Activated T-cell treated with anti-CD3 and anti-CD28 coated beads for 4 hours (primary cell): ENCODE results near the gene MRPL18.
"Not testable (repeated sequence)": the region's sequence is repeated elsewhere in the genome, so short reads cannot be mapped to it uniquely, and the experiment has no call there.

ENCODE experiments used
- DNase-seq: peaks from one replicate; pipeline ENCODE4 v3.0.0-alpha.2; 2020

The MRPL18 gene

GRCh38 chr6:159790149-159790955 is at the start of gene MRPL18:
MRPL18 (plus strand) TSS chr6:159790467; CDS start chr6:159790588, 121 bp downstream.
- DNase-seq: peak; percentile 76

- no peak for DNase-seq
These were observed 48.1 kb upstream of the MRPL18 start for GRCh38 chr6:159742165-159742564.

- no peak for DNase-seq
These were observed 45.2 kb upstream of the MRPL18 start for GRCh38 chr6:159745081-159745480.

- no peak for DNase-seq
These were observed 43.5 kb upstream of the MRPL18 start for GRCh38 chr6:159746759-159747158.

GRCh38 chr6:159748127-159748526 is 42.1 kb upstream of the MRPL18 start:
- not testable (repeated sequence) for DNase-seq

DNA sequence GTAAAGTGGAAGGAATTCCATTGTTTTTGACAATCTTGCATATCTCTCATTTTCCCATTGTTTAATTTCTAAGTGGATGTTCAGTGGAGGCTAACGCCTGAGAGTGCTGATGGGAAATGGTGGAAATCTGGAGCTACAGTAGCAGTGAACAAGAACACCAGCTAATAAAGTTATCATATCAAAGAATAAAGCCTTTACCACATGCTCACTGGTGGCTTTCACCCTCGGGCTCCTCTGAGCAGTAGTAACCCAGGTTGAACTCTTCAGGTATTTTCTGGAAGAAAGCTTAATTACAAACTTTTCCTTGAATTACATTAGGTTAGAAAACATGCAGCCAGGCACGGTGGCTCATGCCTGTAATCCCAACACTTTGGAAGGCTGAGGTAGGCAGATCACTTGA is 38.8 kb upstream of the MRPL18 start:
- DNase-seq: no peak

DNA sequence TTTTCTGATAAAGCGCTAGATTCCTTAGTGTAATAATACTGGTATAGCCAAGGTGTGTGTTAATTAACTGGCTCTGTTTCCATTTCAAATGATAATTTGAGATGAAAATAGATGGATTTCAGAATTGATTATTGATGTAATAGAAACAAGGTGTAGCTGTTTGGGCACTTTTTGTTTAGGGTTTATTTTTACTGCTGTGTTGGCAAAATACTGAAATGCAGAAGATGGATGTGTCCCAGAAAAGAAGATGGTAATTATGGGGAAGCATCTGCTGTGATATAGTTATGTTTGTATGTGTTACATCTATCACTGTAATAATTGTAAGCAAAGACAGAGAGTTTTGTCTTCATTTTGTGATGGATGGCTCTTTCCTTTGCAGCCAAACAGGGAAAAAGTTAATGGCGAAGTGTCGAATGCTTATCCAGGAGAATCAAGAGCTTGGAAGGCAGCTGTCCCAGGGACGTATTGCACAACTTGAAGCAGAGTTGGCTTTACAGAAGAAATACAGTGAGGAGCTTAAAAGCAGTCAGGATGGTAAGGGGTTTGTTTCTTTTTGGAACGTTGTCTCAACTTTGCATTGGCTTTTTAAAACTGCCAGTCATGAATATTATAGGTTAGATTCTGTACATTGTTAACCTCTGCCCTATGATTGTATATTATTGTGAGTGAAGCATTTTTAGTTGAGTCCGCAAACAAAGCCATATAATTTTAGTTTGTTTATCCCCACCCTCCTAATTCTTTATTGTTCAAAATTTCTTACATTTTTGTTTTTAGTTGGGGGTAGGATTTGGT is 37.0 kb upstream of the MRPL18 start:
- DNase-seq: no peak

GRCh38 chr6:159754401-159754800 is 35.9 kb upstream of the MRPL18 start:
- no peak for DNase-seq

DNA sequence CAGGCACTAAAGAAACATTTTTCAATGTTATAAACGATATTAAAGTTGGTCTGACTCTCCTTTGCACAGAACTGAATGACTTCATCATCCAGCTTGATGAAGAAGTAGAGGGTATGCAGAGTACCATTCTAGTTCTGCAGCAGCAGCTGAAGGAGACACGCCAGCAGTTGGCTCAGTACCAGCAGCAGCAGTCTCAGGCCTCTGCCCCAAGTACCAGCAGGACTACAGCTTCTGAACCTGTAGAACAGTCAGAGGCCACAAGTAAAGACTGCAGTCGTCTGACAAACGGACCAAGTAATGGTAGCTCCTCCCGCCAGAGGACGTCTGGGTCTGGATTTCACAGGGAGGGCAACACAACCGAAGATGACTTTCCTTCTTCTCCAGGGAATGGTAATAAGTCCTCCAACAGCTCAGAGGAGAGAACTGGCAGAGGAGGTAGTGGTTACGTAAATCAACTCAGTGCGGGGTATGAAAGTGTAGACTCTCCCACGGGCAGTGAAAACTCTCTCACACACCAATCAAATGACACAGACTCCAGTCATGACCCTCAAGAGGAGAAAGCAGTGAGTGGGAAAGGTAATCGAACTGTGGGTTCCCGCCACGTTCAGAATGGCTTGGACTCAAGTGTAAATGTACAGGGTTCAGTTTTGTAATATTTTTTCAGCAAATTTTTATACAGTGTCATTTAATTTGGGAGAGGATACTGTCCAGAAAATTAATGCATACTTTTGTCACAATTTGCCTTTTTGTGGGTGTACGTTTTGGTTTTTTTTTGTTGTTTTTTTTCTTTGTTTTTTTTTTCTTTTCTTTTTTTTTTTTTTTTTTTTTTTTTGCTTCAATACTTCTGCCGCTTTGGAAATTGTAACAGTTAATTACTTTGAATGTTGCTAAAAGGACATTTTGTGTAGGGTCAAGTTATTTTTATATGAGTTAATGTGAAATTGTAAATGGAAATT is 35.0 kb upstream of the MRPL18 start:
- no peak for DNase-seq

- no peak for DNase-seq
These were observed 33.8 kb upstream of the MRPL18 start for GRCh38 chr6:159756508-159756907.

GRCh38 chr6:159758031-159759001 is 32.0 kb upstream of the MRPL18 start:
- no peak for DNase-seq

- DNase-seq: no peak
These were observed 30.6 kb upstream of the MRPL18 start for GRCh38 chr6:159759645-159760044.

DNA sequence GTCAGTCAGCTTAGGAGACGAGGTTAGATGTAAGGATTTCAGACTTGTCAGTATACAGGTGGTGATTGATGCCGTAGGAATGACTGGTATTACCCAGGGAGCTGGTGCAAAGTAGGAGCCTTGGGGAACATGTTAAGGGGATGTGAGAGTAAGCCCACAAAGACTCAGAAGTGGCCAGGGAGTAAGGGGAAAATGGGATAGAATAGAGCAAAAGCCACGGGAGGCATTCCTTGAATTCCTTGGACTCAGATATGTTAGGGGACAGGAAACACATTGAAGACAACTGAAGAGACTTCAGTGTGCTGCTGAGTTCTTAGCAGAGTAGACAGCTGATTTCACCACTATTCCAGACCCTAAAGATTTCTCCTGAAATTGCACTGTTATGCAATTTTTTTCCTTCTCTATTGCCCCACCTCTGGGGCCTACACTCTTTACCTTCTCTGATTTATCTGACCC is 29.6 kb upstream of the MRPL18 start:
- DNase-seq: no peak

- peak; percentile 14 for DNase-seq
These were observed 29.0 kb upstream of the MRPL18 start for GRCh38 chr6:159761129-159761872.

- DNase-seq: peak; percentile 84
These were observed 28.2 kb upstream of the MRPL18 start, which contains the start of gene ACAT2 for GRCh38 chr6:159761873-159762680. ACAT2 (plus strand) TSS chr6:159762045; CDS start chr6:159762088, 43 bp downstream.

DNA sequence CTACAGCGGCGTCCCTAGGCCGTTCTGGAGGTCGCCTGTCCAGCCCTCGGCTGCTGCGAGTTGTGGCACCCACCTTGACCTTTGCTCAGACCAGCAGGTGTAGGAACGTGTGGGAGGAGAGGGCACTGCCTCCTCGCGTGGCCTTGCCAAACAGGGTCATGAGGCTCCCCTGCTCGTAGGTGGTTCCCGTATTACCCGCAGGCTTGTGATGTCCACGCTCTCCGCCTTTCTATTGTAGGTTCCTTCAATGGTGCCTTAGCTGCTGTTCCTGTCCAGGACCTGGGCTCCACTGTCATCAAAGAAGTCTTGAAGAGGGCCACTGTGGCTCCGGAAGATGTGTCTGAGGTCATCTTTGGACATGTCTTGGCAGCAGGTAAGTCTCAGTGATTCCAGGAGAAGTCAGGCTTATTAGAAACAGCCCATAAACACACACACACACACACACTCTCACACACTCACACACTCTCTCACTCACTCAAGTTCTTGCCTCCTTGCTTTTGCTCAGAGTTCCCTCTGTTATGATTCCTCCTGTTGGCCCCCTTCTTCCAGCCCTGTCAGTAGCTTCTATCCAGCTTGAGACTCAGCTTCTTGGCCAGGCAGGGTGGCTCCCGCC is 27.5 kb upstream of the MRPL18 start:
- no peak for DNase-seq

DNA sequence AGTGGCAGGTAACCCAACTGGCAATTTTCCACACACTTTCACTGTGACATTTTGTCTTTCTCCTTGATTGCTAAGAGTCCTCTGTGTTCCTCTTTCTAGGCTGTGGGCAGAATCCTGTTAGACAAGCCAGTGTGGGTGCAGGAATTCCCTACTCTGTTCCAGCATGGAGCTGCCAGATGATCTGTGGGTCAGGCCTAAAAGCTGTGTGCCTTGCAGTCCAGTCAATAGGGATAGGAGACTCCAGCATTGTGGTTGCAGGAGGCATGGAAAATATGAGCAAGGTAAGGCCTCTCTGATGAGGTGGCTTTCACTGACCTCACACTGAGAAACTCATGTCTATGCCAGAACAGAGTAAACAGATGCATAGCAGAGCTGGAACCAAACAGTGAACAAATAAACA is 23.4 kb upstream of the MRPL18 start:
- no peak for DNase-seq

DNA sequence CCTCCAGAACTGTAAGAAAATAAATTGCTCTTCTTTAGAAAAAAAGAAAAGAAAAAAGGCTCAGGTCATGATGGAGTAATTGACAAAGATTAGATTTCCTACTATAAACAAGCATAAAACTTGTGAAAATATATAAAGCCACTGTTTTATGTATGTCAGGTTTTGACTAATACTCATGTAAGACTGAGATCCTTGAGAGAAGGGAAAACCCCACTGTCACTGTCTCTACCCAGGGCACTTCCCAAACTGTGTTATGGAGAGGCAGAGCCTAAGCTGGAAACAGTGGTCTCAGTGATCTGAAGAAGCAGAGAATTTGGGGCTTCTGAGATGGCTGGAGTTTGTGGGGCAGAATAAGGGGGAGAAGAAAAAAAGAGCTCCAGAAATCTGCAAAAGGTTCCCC is 20.8 kb upstream of the MRPL18 start:
- DNase-seq: no peak

DNA sequence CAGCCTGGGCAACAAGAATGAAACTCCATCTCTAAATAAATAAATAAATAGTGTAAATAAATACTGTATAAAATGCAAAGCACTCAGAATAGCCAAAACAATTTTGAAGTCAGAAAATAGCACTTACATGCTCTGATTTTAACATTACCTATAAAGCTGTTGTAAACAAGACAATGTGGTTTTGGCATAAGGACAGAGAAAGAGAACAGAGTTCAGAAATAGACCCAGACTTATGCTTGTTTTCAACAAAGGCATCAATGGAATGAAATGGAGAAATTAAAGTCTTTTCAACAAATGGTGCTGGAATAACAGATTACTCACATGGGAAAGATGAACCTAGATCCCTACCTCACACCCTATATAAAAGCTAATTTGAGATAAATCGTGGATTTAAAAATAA is 18.1 kb upstream of the MRPL18 start:
- no peak for DNase-seq
